SK-N-SH (cell line): ENCODE measurements around the gene ZNF493.

Experiments
- CHD2 ChIP-seq: fragments of 150-350 bp; IDR thresholded peaks from 2 replicates; pipeline ENCODE4 v1.6.1; 2018; ENCODE audit warnings: low read length; ENCODE audit not compliant: partially characterized antibody
- CTCF ChIP-seq: fragments of 200-600 bp; sonication (generic); IDR thresholded peaks from 2 replicates; pipeline ENCODE4 v1.6.1; 2017; ENCODE audit warnings: antibody characterized with exemption, mild to moderate bottlenecking, moderate library complexity
- EP300 ChIP-seq, 2 experiments: IDR thresholded peaks; 2 replicates each; pipeline versions ENCODE4 v1.4.0 to v1.6.1; 2012; ENCODE audit warnings: borderline replicate concordance in 1 of 2, low read depth in 1 of 2, low read length in 1 of 2
- FOSL2 ChIP-seq: IDR thresholded peaks from 2 replicates; pipeline ENCODE4 v1.4.0; 2012; ENCODE audit warnings: low read depth, mild to moderate bottlenecking, moderate library complexity, borderline replicate concordance
- MAX ChIP-seq: IDR thresholded peaks from 2 replicates; pipeline ENCODE4 v1.4.0; 2012; ENCODE audit warnings: low read depth
- MXI1 ChIP-seq: IDR thresholded peaks from 2 replicates; pipeline ENCODE4 v1.6.1; 2012; ENCODE audit warnings: mild to moderate bottlenecking, low read depth, low read length, improper control_type of control experiment
- NRF1 ChIP-seq: IDR thresholded peaks from 2 replicates; pipeline ENCODE4 v1.6.1; 2012; ENCODE audit warnings: low read depth, mild to moderate bottlenecking, low read length
- POLR2AphosphoS5 ChIP-seq: IDR thresholded peaks from 2 replicates; pipeline ENCODE4 v1.6.1; 2012; ENCODE audit warnings: low read depth, low read length
- RAD21 ChIP-seq: IDR thresholded peaks from 2 replicates; pipeline ENCODE4 v1.6.1; 2012; ENCODE audit warnings: mild to moderate bottlenecking, low read length
- REST ChIP-seq: IDR thresholded peaks from 2 replicates; pipeline ENCODE4 v1.6.1; 2012; ENCODE audit warnings: mild to moderate bottlenecking, low read depth, low read length, moderate library complexity
- SIN3A ChIP-seq: IDR thresholded peaks from 2 replicates; pipeline ENCODE4 v1.6.1; 2012; ENCODE audit warnings: low read depth, mild to moderate bottlenecking, low read length, moderate library complexity, borderline replicate concordance
- TAF1 ChIP-seq: IDR thresholded peaks from 2 replicates; pipeline ENCODE4 v1.6.1; 2012; ENCODE audit warnings: low read depth, mild to moderate bottlenecking, low read length, moderate library complexity, borderline replicate concordance
- YY1 ChIP-seq: IDR thresholded peaks from 2 replicates; pipeline ENCODE4 v1.4.0; 2012; ENCODE audit warnings: low read depth, mild to moderate bottlenecking

GRCh38 chr19:21422244-21422643, 25.3 kb downstream of the ZNF493 start:
- TF ChIP-seq NRF1 (no peak), CTCF (no peak), EP300 (IDR thresholded peaks at IDR 0.05; ENCODE audit: borderline replicate concordance in 1 of 2, low read depth in 1 of 2, low read length in 1 of 2) (no peak), TAF1 (no peak), FOSL2 (no peak), CHD2 (no peak), REST (no peak), MXI1 (no peak), MAX (no peak), POLR2AphosphoS5 (no peak), YY1 (no peak), SIN3A (no peak), RAD21 (no peak)
